Retinal pigment epithelial cell (primary cell): ENCODE data around the gene TCF19.

Source experiments
- DNase-seq: peaks from one replicate; pipeline ENCODE4 v3.0.0-alpha.2; 2010; ENCODE audit warnings: low read depth
- H3K4me3 ChIP-seq: 2 replicates; pipeline ENCODE4 v1.5.1; 2011; ENCODE audit warnings: mild to moderate bottlenecking, low read length, control low read depth, moderate library complexity
- TF ChIP-seq, protein P1 (sequence below): conservative IDR thresholded peaks from 2 replicates; pipeline ENCODE4 v1.5.1; 2011; ENCODE audit warnings: low read depth, low read length, control low read depth, inconsistent platforms

The TCF19 gene, protein sequence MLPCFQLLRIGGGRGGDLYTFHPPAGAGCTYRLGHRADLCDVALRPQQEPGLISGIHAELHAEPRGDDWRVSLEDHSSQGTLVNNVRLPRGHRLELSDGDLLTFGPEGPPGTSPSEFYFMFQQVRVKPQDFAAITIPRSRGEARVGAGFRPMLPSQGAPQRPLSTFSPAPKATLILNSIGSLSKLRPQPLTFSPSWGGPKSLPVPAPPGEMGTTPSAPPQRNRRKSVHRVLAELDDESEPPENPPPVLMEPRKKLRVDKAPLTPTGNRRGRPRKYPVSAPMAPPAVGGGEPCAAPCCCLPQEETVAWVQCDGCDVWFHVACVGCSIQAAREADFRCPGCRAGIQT

DNA sequence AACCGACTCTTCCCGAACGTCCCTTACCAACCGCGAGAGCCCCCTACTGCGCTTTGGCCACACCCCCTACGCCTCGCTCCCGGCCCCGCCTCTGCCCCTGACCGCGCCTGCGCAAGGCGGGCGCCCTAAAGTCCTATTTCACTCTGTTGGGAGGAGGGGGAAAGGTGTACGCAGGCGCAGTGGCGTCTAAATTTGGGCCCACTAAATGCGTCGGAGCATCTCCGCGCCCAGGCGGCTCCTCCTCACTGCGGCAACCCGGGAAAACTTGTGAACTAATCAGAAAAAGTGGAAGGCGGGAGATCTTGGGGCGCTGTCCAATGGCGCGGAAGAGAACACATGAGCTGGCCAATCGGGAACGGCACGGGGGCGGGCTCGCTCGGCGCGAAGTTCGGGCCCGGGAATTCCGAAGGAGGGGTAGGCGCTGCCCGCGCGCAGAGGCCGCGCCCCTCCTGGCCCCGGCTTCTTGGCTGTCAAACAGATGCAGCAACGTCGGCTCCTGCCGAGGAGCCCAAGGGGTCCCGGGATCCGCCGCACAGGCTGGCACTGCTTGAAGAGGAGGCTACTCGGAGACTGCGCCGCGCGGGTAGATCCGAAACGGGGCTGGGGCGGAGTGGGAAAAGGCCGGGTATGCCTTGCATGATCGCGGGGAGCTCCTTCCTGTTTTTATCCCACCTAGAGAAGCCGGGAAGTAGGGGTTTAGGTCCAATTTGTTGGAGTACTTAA, at the start of gene TCF19:
TCF19 (plus strand) TSS at position 450 of the 723 bp plus-strand sequence. CDS start 881 bp downstream, outside the sequence.
- TF ChIP-seq, protein P1, sequence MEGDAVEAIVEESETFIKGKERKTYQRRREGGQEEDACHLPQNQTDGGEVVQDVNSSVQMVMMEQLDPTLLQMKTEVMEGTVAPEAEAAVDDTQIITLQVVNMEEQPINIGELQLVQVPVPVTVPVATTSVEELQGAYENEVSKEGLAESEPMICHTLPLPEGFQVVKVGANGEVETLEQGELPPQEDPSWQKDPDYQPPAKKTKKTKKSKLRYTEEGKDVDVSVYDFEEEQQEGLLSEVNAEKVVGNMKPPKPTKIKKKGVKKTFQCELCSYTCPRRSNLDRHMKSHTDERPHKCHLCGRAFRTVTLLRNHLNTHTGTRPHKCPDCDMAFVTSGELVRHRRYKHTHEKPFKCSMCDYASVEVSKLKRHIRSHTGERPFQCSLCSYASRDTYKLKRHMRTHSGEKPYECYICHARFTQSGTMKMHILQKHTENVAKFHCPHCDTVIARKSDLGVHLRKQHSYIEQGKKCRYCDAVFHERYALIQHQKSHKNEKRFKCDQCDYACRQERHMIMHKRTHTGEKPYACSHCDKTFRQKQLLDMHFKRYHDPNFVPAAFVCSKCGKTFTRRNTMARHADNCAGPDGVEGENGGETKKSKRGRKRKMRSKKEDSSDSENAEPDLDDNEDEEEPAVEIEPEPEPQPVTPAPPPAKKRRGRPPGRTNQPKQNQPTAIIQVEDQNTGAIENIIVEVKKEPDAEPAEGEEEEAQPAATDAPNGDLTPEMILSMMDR = no peak
- peak; percentile 94 for DNase-seq
- H3K4me3 ChIP-seq = peak within 1 kb of the TSS; percentile 81

DNA sequence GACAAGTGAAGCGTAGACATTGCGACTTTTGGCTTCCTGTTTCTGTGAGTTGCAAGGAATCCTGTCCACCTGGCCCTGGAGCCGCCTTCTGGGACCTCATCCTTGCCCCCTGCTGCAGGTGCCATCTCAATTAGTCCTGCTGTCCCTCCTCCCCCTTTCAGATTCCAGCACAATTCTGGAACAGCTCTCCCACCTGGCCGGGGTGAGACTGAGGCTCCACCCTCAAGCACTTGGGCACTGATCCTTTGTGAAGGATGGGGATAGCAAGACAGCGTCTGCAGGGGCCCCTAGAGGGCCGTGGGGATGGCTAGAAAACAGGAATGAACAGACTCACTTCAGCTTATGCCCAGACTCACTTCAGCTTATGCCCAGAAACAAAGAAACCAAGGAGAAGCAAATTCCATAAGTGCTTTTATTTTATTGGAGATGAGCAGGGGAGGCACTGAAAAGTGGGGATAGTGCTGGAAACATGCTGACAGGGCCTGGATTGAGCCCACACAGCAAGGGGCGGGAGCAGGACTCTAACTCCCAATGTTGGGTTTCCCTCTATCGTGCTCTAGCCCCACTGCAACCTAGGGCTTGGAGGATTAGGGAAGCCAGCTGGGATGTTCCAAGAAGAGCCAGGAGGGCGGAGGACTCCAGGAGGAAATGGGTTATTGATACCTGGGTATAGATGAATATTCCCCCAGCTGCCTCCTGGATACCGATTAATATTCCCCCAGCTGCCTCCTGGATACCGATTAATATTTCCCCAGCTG, 47.4 kb upstream of the TCF19 start:
- H3K4me3 ChIP-seq = no peak overlapping the region
- TF ChIP-seq, protein P1 = no peak
- DNase-seq = no peak

- no peak for DNase-seq
- TF ChIP-seq, protein P1 = no peak
- H3K4me3 ChIP-seq = no peak overlapping the region
Measured at GRCh38 chr6:31111712-31112111, 46.7 kb upstream of the TCF19 start.

- TF ChIP-seq, protein P1 = no peak
- H3K4me3 ChIP-seq = no peak within 1 kb of the TSS
Measured at GRCh38 chr6:31112478-31112877, 45.9 kb upstream of the TCF19 start, which contains the start of gene C6orf15. C6orf15 (minus strand) TSS chr6:31112575; CDS start chr6:31112555, 20 bp downstream.

GRCh38 chr6:31113861-31114540, 44.4 kb upstream of the TCF19 start:
- no peak overlapping the region for H3K4me3 ChIP-seq
- TF ChIP-seq, protein P1 = no peak
- DNase-seq = no peak

More at GRCh38 chr6:31112478-31112877, 45.9 kb upstream of the TCF19 start, which contains the start of gene C6orf15:
- no peak for DNase-seq

GRCh38 chr6:31114541-31114878, 43.9 kb upstream of the TCF19 start, which contains the start of gene PSORS1C1:
PSORS1C1 (plus strand) TSS chr6:31114800; CDS start chr6:31129633, 14,833 bp downstream.
- DNase-seq = peak; percentile 75
- H3K4me3 ChIP-seq = no peak within 1 kb of the TSS

More at GRCh38 chr6:31114541-31114878, 43.9 kb upstream of the TCF19 start, which contains the start of gene PSORS1C1:
- TF ChIP-seq, protein P1 = no peak
